H1 (cell line): ENCODE results near the gene DYNLL1. TPM values are rescaled to one million over a fixed set of nuclear protein-coding genes. Genes with fewer than 3 reads are reported as not detected.

ENCODE experiments used
- CHD2 ChIP-seq: IDR thresholded peaks from 2 replicates; pipeline ENCODE4 v1.6.1; 2012; ENCODE audit warnings: low read length, improper control_type of control experiment
- HDAC6 ChIP-seq: IDR thresholded peaks from one replicate; pipeline ENCODE4 v1.7.1; 2012; ENCODE audit warnings: low read depth, mild to moderate bottlenecking, inconsistent platforms, low read length, moderate library complexity
- TEAD4 ChIP-seq: IDR thresholded peaks from 2 replicates; pipeline ENCODE4 v1.6.1; 2012; ENCODE audit warnings: low read depth, low read length, inconsistent platforms, mixed read lengths
- polyA plus RNA-seq, 7 experiments: library from polyadenylated mRNA; depleted of rRNA in 3 of 7; stranded (reverse) in 5 of 7; unstranded in 2 of 7; fragments of >200 nt in 5 of 7; fragments of 200-250 nt in 2 of 7; gene quantifications; 1 replicate in 5 of 7; 2 replicates in 1 of 7; 4 replicates in 1 of 7; pipeline versions ENCODE4 v1.2.1 to v1.2.3, GENCODE V29; 2011 to 2013; ENCODE audit warnings: missing spikeins in 2 of 7, mixed read lengths in 2 of 7
- total RNA-seq: library from RNA; stranded (reverse); fragmentation: NEBNext Ultra II Directional; extraction: Animal tissue kit (Norgen Biotek cat#: 25700); gene quantifications from 2 replicates; pipeline ENCODE4 v1.2.1, GENCODE V29; 2021
- TF ChIP-seq, protein P1 (sequence below): fragments of 300-600 bp; sonication (generic); IDR thresholded peaks from 2 replicates; pipeline ENCODE4 v1.7.1; 2012; ENCODE audit warnings: low read length, moderate library complexity, mild to moderate bottlenecking, inconsistent platforms; ENCODE audit not compliant: insufficient replicate concordance

DYNLL1 gene
- total and polyA plus RNA-seq, 2 of the 8 experiments (the other 6 are each of a cell fraction or from before 2014, with no cell fraction given), result 423 to 488 TPM

DNA sequence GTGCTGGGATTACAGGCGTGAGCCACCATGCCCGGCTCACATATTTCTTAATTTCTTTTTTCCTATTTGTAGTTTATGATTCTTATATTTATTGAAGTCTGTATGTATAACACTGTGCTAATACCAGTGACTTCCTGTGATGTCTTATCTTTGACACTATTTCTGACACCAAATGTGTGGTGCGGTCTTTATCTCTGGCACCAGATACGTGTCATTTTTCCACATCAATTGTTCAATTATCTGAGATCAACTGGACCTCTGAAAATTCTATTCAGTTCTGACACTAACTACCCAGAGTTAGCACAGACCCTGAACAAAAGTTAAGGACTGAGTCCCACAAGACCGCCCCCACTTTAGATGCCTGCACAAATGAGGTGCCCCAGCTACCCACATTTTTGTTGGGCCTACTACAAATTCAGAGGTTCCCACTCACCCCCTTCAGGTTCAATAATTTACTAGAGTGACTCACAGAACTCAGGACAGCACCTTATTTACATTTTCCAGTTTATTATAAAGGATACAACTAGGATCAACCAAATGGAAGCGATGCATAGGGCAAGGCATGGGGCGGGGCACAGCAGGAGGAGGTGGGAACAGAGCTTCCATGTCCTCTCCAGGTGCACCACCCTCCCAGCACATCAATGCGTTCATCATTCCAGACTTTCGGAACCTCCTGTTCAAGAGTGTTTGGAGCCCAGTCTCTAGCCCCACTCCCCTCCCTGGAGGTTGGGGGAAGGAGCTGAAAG, 14.7 kb upstream of the DYNLL1 start (continued):
- TF ChIP-seq, protein P1, sequence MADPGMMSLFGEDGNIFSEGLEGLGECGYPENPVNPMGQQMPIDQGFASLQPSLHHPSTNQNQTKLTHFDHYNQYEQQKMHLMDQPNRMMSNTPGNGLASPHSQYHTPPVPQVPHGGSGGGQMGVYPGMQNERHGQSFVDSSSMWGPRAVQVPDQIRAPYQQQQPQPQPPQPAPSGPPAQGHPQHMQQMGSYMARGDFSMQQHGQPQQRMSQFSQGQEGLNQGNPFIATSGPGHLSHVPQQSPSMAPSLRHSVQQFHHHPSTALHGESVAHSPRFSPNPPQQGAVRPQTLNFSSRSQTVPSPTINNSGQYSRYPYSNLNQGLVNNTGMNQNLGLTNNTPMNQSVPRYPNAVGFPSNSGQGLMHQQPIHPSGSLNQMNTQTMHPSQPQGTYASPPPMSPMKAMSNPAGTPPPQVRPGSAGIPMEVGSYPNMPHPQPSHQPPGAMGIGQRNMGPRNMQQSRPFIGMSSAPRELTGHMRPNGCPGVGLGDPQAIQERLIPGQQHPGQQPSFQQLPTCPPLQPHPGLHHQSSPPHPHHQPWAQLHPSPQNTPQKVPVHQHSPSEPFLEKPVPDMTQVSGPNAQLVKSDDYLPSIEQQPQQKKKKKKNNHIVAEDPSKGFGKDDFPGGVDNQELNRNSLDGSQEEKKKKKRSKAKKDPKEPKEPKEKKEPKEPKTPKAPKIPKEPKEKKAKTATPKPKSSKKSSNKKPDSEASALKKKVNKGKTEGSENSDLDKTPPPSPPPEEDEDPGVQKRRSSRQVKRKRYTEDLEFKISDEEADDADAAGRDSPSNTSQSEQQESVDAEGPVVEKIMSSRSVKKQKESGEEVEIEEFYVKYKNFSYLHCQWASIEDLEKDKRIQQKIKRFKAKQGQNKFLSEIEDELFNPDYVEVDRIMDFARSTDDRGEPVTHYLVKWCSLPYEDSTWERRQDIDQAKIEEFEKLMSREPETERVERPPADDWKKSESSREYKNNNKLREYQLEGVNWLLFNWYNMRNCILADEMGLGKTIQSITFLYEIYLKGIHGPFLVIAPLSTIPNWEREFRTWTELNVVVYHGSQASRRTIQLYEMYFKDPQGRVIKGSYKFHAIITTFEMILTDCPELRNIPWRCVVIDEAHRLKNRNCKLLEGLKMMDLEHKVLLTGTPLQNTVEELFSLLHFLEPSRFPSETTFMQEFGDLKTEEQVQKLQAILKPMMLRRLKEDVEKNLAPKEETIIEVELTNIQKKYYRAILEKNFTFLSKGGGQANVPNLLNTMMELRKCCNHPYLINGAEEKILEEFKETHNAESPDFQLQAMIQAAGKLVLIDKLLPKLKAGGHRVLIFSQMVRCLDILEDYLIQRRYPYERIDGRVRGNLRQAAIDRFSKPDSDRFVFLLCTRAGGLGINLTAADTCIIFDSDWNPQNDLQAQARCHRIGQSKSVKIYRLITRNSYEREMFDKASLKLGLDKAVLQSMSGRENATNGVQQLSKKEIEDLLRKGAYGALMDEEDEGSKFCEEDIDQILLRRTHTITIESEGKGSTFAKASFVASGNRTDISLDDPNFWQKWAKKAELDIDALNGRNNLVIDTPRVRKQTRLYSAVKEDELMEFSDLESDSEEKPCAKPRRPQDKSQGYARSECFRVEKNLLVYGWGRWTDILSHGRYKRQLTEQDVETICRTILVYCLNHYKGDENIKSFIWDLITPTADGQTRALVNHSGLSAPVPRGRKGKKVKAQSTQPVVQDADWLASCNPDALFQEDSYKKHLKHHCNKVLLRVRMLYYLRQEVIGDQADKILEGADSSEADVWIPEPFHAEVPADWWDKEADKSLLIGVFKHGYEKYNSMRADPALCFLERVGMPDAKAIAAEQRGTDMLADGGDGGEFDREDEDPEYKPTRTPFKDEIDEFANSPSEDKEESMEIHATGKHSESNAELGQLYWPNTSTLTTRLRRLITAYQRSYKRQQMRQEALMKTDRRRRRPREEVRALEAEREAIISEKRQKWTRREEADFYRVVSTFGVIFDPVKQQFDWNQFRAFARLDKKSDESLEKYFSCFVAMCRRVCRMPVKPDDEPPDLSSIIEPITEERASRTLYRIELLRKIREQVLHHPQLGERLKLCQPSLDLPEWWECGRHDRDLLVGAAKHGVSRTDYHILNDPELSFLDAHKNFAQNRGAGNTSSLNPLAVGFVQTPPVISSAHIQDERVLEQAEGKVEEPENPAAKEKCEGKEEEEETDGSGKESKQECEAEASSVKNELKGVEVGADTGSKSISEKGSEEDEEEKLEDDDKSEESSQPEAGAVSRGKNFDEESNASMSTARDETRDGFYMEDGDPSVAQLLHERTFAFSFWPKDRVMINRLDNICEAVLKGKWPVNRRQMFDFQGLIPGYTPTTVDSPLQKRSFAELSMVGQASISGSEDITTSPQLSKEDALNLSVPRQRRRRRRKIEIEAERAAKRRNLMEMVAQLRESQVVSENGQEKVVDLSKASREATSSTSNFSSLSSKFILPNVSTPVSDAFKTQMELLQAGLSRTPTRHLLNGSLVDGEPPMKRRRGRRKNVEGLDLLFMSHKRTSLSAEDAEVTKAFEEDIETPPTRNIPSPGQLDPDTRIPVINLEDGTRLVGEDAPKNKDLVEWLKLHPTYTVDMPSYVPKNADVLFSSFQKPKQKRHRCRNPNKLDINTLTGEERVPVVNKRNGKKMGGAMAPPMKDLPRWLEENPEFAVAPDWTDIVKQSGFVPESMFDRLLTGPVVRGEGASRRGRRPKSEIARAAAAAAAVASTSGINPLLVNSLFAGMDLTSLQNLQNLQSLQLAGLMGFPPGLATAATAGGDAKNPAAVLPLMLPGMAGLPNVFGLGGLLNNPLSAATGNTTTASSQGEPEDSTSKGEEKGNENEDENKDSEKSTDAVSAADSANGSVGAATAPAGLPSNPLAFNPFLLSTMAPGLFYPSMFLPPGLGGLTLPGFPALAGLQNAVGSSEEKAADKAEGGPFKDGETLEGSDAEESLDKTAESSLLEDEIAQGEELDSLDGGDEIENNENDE, result no peak
- TF ChIP-seq TEAD4 (no peak), CHD2 (no peak), HDAC6 (no peak)
